K562 (cell line): Measurements from ENCODE around the gene PPM1F. TPM values are rescaled to one million over a fixed set of nuclear protein-coding genes. Genes with fewer than 3 reads are reported as not detected.

Source experiments
- ATAC-seq: fragments of 200-7000 bp; cut with Tn5 transposase; 3 replicates; pipeline ENCODE4 v1.9.1; 2020; ENCODE audit warnings: moderate library complexity
- BruUV-seq: library from RNA; stranded (reverse); fragments of 400-500 nt; replicated peaks from 2 replicates; lab custom pipeline; 2021; lab: Mats Ljungman, UMichigan
- CTCF ChIA-PET: fragments of 300-600 bp; formaldehyde crosslinking; extraction: SDS; loops from one replicate; lab custom pipeline; 2021; ENCODE audit warnings: low intra/inter-chr PET ratio; lab: Yijun Ruan, JAX
- POLR2A ChIA-PET: fragments of 300-600, 350-650 bp; sonication (Branson Sonifier 250); formaldehyde crosslinking; extraction: SDS; loops from one replicate; lab custom pipeline; 2021; ENCODE audit warnings: antibody characterized with exemption, inconsistent platforms; lab: Yijun Ruan, JAX
- DNase-seq, 4 experiments: peaks; one replicate each; pipeline versions ENCODE4 v3.0.0 to v3.0.0-alpha.2; 2011 to 2018; ENCODE audit warnings: low spot score in 3 of 4, mixed read lengths in 3 of 4; ENCODE audit errors: extremely low read depth in 1 of 4
- FAIRE-seq: peaks from 2 replicates; lab custom pipeline; 2011; peaks lifted over from hg19 to GRCh38; lab: Jason Lieb, UNC
- H2AFZ ChIP-seq: 2 replicates; pipeline ENCODE4 v1.6.0; 2011; ENCODE audit warnings: low read depth, low read length, control low read depth, inconsistent platforms
- H3K27ac ChIP-seq: fragments of 200-600 bp; 3 replicates; pipeline ENCODE4 v1.8.0; 2011; ENCODE audit warnings: low read depth, mild to moderate bottlenecking, control low read depth, inconsistent platforms, low read length, moderate library complexity, mixed read lengths; ENCODE audit errors: extremely low read depth
- H3K27me3 ChIP-seq, 2 experiments: fragments of 300-600 bp in 1 of 2; 2 replicates in 1 of 2; 3 replicates in 1 of 2; pipeline versions ENCODE4 v1.6.0 to v1.8.0; 2011; ENCODE audit warnings: inconsistent platforms in 2 of 2, low read length in 2 of 2, mild to moderate bottlenecking in 1 of 2, mixed read lengths in 1 of 2, moderate library complexity in 1 of 2; ENCODE audit not compliant: control insufficient read depth in 2 of 2, insufficient read depth in 2 of 2
- H3K36me3 ChIP-seq: fragments of 300-600 bp; 3 replicates; pipeline ENCODE4 v1.8.0; 2011; ENCODE audit warnings: mild to moderate bottlenecking, low read length, inconsistent platforms; ENCODE audit not compliant: control insufficient read depth, insufficient read depth
- H3K4me1 ChIP-seq, 2 experiments: fragments of 200-600 bp in 1 of 2; replicated peaks in 1 of 2; 2 replicates in 1 of 2; 3 replicates in 1 of 2; pipeline versions ENCODE4 v1.5.1 to v1.8.0; 2011; ENCODE audit warnings: inconsistent platforms in 2 of 2, low read length in 2 of 2, mild to moderate bottlenecking in 1 of 2, mixed read lengths in 1 of 2, moderate library complexity in 1 of 2; ENCODE audit not compliant: control insufficient read depth in 2 of 2, insufficient read depth in 2 of 2
- H3K4me2 ChIP-seq: 2 replicates; pipeline ENCODE4 v1.6.1; 2011; ENCODE audit warnings: low read length, control low read depth, inconsistent platforms, mixed read lengths; ENCODE audit not compliant: insufficient read depth
- H3K4me3 ChIP-seq: fragments of 200-600 bp; sonication (generic), shearing (Covaris generic); 2 replicates; pipeline ENCODE4 v1.5.1; 2016; ENCODE audit warnings: control low read depth, inconsistent platforms
- H3K79me2 ChIP-seq: fragments of 200-600 bp; 3 replicates; pipeline ENCODE4 v1.8.0; 2011; ENCODE audit warnings: low read length, inconsistent platforms; ENCODE audit not compliant: control insufficient read depth, insufficient read depth
- H3K9ac ChIP-seq, 2 experiments: 2 replicates each; pipeline versions ENCODE4 v1.6.0 to v1.6.1; 2011; ENCODE audit warnings: low read depth in 2 of 2, low read length in 2 of 2, control low read depth in 1 of 2, inconsistent platforms in 1 of 2, mild to moderate bottlenecking in 1 of 2, mixed read lengths in 1 of 2; ENCODE audit not compliant: insufficient read depth in 1 of 2
- H3K9me1 ChIP-seq: one replicate; pipeline ENCODE4 v1.6.0; 2011; ENCODE audit warnings: inconsistent platforms, mild to moderate bottlenecking, low read length, moderate library complexity; ENCODE audit not compliant: control insufficient read depth, insufficient read depth
- H3K9me3 ChIP-seq: replicated peaks from 2 replicates; pipeline ENCODE4 v1.5.1; 2011; ENCODE audit warnings: low read depth, low read length, inconsistent platforms; ENCODE audit not compliant: control insufficient read depth, insufficient read depth
- H4K20me1 ChIP-seq: replicated peaks from 2 replicates; pipeline ENCODE4 v1.6.1; 2011; ENCODE audit warnings: low read length, inconsistent platforms, mixed read lengths; ENCODE audit not compliant: control insufficient read depth, insufficient read depth
- ARID3B ChIP-seq: fragments of 250-450 bp; sonication (Bioruptor Pico); IDR thresholded peaks from 2 replicates; pipeline ENCODE4 v1.4.0; 2020; ENCODE audit warnings: borderline replicate concordance
- BCOR ChIP-seq: fragments of 450-650 bp; IDR thresholded peaks from 2 replicates; pipeline ENCODE4 v1.6.1; 2016
- E2F3 ChIP-seq: fragments of 250-450 bp; sonication (Bioruptor Pico); IDR thresholded peaks from 2 replicates; pipeline ENCODE4 v1.4.0; 2020; ENCODE audit warnings: mild to moderate bottlenecking
- ERF ChIP-seq: fragments of 450-650 bp; formaldehyde crosslinking; IDR thresholded peaks from 2 replicates; pipeline ENCODE4 v1.4.0; 2020; ENCODE audit warnings: mild to moderate bottlenecking, mixed read lengths
- PPARD ChIP-seq: fragments of 250-450 bp; sonication (Bioruptor Pico); IDR thresholded peaks from 2 replicates; pipeline ENCODE4 v1.8.0; 2022; ENCODE audit warnings: inconsistent platforms, mild to moderate bottlenecking, moderate library complexity
- RBFOX2 ChIP-seq: fragments of 200-400 bp; formaldehyde crosslinking; IDR thresholded peaks from 2 replicates; pipeline ENCODE4 v1.6.1; 2017; ENCODE audit warnings: low read depth, mild to moderate bottlenecking, low read length, moderate library complexity
- TEAD1 ChIP-seq, 2 experiments: fragments of 450-650 bp in 1 of 2; sonication (generic) in 1 of 2; formaldehyde crosslinking; IDR thresholded peaks; 2 replicates each; pipeline versions ENCODE4 v1.4.0 to v1.8.0; 2020 to 2022; ENCODE audit warnings: mild to moderate bottlenecking in 2 of 2, missing genetic modification reagents in 1 of 2
- WHSC1 ChIP-seq: IDR thresholded peaks from one replicate; pipeline ENCODE4 v1.6.1; 2012; ENCODE audit warnings: low read length, control low read depth, inconsistent platforms
- ZBTB17 ChIP-seq: fragments of 450-650 bp; formaldehyde crosslinking; IDR thresholded peaks from 2 replicates; pipeline ENCODE4 v1.4.0; 2020; ENCODE audit warnings: mild to moderate bottlenecking
- ZNF133 ChIP-seq: fragments of 250-450 bp; sonication (Bioruptor Pico); IDR thresholded peaks from 2 replicates; pipeline ENCODE4 v1.4.0; 2020; ENCODE audit warnings: mild to moderate bottlenecking
- ZNF197 ChIP-seq: fragments of 200-800 bp; sonication (Bioruptor generic); IDR thresholded peaks from 2 replicates; pipeline ENCODE4 v1.6.1; 2016; ENCODE audit warnings: low read depth, missing genetic modification characterization, missing compliant biosample characterization
- ZNF431 ChIP-seq: sonication (generic); formaldehyde crosslinking; IDR thresholded peaks from 2 replicates; pipeline ENCODE4 v1.8.0; 2022; ENCODE audit warnings: mild to moderate bottlenecking, missing genetic modification reagents
- ZNF436 ChIP-seq: fragments of 250-450, 450-650 bp; sonication (Bioruptor Pico); formaldehyde crosslinking; IDR thresholded peaks from 2 replicates; pipeline ENCODE4 v1.7.0; 2020; ENCODE audit warnings: mild to moderate bottlenecking
- ZNF77 ChIP-seq: fragments of 250-450 bp; sonication (Bioruptor Pico); IDR thresholded peaks from 2 replicates; pipeline ENCODE4 v1.5.0; 2020
- WGBS: fragments of 100-300 bp; shearing (Covaris generic); methylation state at CpG from one replicate; pipeline ENCODE4 v1.1.6; 2016; ENCODE audit warnings: low coverage, mixed read lengths; ENCODE audit not compliant: insufficient coverage; ENCODE audit errors: missing lambda C conversion rate; 5-methylcytosine and 5-hydroxymethylcytosine counted together
- in situ Hi-C: fragments of 300-500 bp; cut with MboI; formaldehyde crosslinking; loops from 4 replicates; pipeline ENCODE4 v1.15.0; 2018; ENCODE audit warnings: inconsistent platforms, mixed read lengths
- intact Hi-C: fragments of 100-400 bp; cut with micrococcal nuclease; formaldehyde crosslinking; loops from 2 replicates; pipeline ENCODE4 v1.14.2; 2022
- polyA plus RNA-seq, 8 experiments: library from polyadenylated mRNA; depleted of rRNA in 4 of 8; stranded (reverse) in 5 of 8; unstranded in 3 of 8; fragments of >200 nt; fragmentation: Nextera tagmentation in 2 of 8; fragmentation: Illumina TruSeq in 1 of 8; extraction: Ambion mirVana in 2 of 8; extraction: Trizol in 1 of 8; gene quantifications; 2 replicates each; pipeline versions ENCODE4 v1.2.1 to v1.2.3, GENCODE V29; 2011 to 2014; ENCODE audit warnings: inconsistent platforms in 1 of 8, missing spikeins in 1 of 8
- total RNA-seq, 7 experiments: library from RNA; depleted of rRNA in 6 of 7; stranded (reverse); fragments of >200 nt in 6 of 7; fragmentation: Illumina TruSeq in 2 of 7; extraction: Trizol in 2 of 7; gene quantifications; 2 replicates each; pipeline versions ENCODE4 v1.2.1 to v1.2.3, GENCODE V29; 2011 to 2021; ENCODE audit warnings: low replicate concordance in 1 of 7

PPM1F gene
- total and polyA plus RNA-seq, 9 of the 15 experiments (the other 6 are each of a cell fraction or from before 2014, with no cell fraction given): 2.1 to 159 (median 64.0) TPM

- H3K9me1 ChIP-seq: no peaks in the 10 kb centered on the region
- H4K20me1 ChIP-seq: peaks cover 30% of the 10 kb centered on the region
- ChIA-PET CTCF (interaction anchor here (0.6 kb wide), 1 partner anchor 20 kb away, joined by 4 read pairs; no protein-coding TSS in a partner anchor), POLR2A (interaction anchor here (0.7 to 49.7 kb wide), 12 partner anchors 1 to 202 kb away, joined by 3 to 1041 read pairs (median 4); partner anchors contain the start of genes MAPK1 and PPM1F)
- no peak overlapping the region for H3K4me2 ChIP-seq
- H3K4me1 ChIP-seq: peaks cover 0 to 53% of the 10 kb centered on the region in 2 experiments; a peak in 3 of 5 replicates
- H3K9ac ChIP-seq: peak overlapping the region in 1 of 2 experiments; percentile 65; a peak in 2 of 4 replicates
- ATAC-seq: no peak
- no TSS peak for BruUV-seq
- intact Hi-C loops (no loop called here), in situ Hi-C loops (no loop called here)
- no peak overlapping the region for H2AFZ ChIP-seq
- no peak for DNase-seq
- no peak overlapping the region for H3K27ac ChIP-seq
- WGBS: 64% methylated on average over 16 of the region's 16 CpGs
- no peaks in the 10 kb centered on the region for H3K9me3 ChIP-seq
- FAIRE-seq: no peak
- no peaks in the 10 kb centered on the region for H3K79me2 ChIP-seq
- H3K27me3 ChIP-seq: no peaks in the 10 kb centered on the region
- no peak overlapping the region for H3K4me3 ChIP-seq
- H3K36me3 ChIP-seq: peaks cover 6% of the 10 kb centered on the region; the same call in 2 of the 3 replicates
- TF ChIP-seq ARID3B (CRISPR knock-in tag) (peak; percentile 82; the same call in 1 of the 2 replicates), ERF (CRISPR knock-in tag) (0 out of 2 replicates have a peak, but pooled peaks have one; percentile 21), BCOR (no peak), ZNF77 (no peak), E2F3 (CRISPR knock-in tag) (0 out of 2 replicates have a peak, but pooled peaks have one; percentile 57), WHSC1 (peak; percentile 50), TEAD1 (CRISPR knock-in tag; IDR thresholded peaks at IDR 0.05) (no peak), ZNF436 (CRISPR knock-in tag) (0 out of 2 replicates have a peak, but pooled peaks have one; percentile 62), ZNF431 (CRISPR knock-in tag) (no peak), PPARD (CRISPR knock-in tag) (peak; percentile 59; the same call in 1 of the 2 replicates), RBFOX2 (peak; percentile 34; the same call in 1 of the 2 replicates), ZBTB17 (0 out of 2 replicates have a peak, but pooled peaks have one; percentile 14), ZNF133 (CRISPR knock-in tag) (0 out of 2 replicates have a peak, but pooled peaks have one; percentile 7), ZNF197 (no peak)
Measured at GRCh38 chr22:21920341-21921183, 32.1 kb downstream of the PPM1F start.
